Measurements from ENCODE around the gene CDH2.

Gene CDH2

GRCh38 chr18:28161608-28162599, 15.0 kb downstream of the CDH2 start:
- ChIA-PET CTCF (no interaction called here), POLR2A (ENCODE audit: low non-redundant PET) (no interaction called here)
- H3K27ac ChIP-seq: no peak overlapping the region
- TF ChIP-seq, protein P1, sequence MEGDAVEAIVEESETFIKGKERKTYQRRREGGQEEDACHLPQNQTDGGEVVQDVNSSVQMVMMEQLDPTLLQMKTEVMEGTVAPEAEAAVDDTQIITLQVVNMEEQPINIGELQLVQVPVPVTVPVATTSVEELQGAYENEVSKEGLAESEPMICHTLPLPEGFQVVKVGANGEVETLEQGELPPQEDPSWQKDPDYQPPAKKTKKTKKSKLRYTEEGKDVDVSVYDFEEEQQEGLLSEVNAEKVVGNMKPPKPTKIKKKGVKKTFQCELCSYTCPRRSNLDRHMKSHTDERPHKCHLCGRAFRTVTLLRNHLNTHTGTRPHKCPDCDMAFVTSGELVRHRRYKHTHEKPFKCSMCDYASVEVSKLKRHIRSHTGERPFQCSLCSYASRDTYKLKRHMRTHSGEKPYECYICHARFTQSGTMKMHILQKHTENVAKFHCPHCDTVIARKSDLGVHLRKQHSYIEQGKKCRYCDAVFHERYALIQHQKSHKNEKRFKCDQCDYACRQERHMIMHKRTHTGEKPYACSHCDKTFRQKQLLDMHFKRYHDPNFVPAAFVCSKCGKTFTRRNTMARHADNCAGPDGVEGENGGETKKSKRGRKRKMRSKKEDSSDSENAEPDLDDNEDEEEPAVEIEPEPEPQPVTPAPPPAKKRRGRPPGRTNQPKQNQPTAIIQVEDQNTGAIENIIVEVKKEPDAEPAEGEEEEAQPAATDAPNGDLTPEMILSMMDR (conservative IDR thresholded peaks at IDR 0.05; ENCODE audit: low read depth): no peak
- no peak for DNase-seq (ENCODE audit: low spot score)

GRCh38 chr18:28159055-28159454, 17.9 kb downstream of the CDH2 start:
- no peak overlapping the region for H3K27ac ChIP-seq
- ChIA-PET CTCF (no interaction called here), POLR2A (ENCODE audit: low non-redundant PET) (no interaction called here)
- no peak for DNase-seq (ENCODE audit: low spot score)
- TF ChIP-seq, protein P1 (conservative IDR thresholded peaks at IDR 0.05; ENCODE audit: low read depth): no peak

GRCh38 chr18:28158083-28158581, 18.8 kb downstream of the CDH2 start:
- TF ChIP-seq, protein P1 (conservative IDR thresholded peaks at IDR 0.05; ENCODE audit: low read depth): no peak
- POLR2A ChIA-PET (ENCODE audit: low non-redundant PET): no interaction called here
- H3K27ac ChIP-seq: no peak overlapping the region

DNA sequence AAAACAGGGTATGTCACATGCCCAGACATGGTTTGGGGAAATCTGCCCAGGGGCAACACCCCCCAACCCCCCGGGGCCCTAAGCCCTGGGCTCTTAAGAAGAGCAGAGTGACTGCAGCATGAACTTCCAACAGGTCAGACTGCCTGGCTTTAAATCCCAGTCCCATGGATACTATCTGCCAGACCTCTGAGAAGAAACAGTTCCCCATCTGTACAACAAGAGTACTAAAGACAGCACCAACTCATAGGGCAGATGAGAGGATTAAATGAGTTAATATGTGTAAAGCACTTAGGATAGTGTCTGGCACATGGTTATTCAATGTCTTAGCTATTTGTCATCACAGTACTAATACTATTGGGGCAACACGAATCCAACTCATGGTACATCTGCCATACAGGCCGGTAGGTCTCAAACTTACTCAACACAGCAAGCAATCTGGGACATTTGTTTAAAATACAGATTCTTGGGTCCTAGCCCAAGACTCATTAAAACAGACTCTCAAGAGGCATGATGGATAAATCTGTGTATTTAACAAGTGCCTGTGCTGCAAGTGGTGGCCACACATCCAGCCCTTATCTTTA, 23.4 kb downstream of the CDH2 start:
- ChIA-PET POLR2A (ENCODE audit: low non-redundant PET) (no interaction called here), CTCF (no interaction called here)
- H3K27ac ChIP-seq: no peak overlapping the region
- no peak for DNase-seq (ENCODE audit: low spot score)
- TF ChIP-seq, protein P1 (conservative IDR thresholded peaks at IDR 0.05; ENCODE audit: low read depth): no peak

More at GRCh38 chr18:28158083-28158581, 18.8 kb downstream of the CDH2 start:
- no peak for DNase-seq (ENCODE audit: low spot score)
- CTCF ChIA-PET: no interaction called here

- CTCF ChIA-PET: no interaction called here
- H3K27ac ChIP-seq: no peak overlapping the region
- POLR2A ChIA-PET (ENCODE audit: low non-redundant PET): no interaction called here
- no peak for DNase-seq (ENCODE audit: low spot score)
- TF ChIP-seq, protein P1 (conservative IDR thresholded peaks at IDR 0.05; ENCODE audit: low read depth): no peak
Observed at GRCh38 chr18:28152754-28153153, 24.2 kb downstream of the CDH2 start.

DNA sequence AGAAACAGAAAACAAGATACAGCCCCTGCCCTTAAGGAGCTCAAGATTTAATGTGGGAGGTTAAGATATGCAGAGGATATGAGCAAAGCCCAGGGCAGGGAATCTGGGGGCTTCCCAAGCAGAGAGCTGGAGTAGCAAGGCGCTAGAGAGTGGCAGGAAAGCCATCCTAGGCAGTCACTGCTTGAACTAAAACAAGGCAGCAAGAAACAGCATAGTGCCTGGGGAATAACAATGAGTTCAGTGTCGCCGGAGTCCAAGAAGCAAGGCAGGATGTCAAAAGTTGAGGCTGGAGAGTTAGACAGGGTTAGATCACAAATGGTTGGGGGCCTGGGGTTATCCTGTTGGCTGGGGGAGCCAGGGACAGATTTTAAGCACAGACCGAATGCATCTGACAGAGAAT, 24.6 kb downstream of the CDH2 start:
- no peak overlapping the region for H3K27ac ChIP-seq
- no peak for DNase-seq (ENCODE audit: low spot score)
- CTCF ChIA-PET: no interaction called here
- POLR2A ChIA-PET (ENCODE audit: low non-redundant PET): no interaction called here
- TF ChIP-seq, protein P1 (conservative IDR thresholded peaks at IDR 0.05; ENCODE audit: low read depth): no peak
